Measurements from ENCODE around the gene SHC2. TPM values are rescaled to one million over a fixed set of nuclear protein-coding genes. Genes with fewer than 3 reads are reported as not detected.

The SHC2 gene
- total RNA-seq, 1 donor from 2014 or later = 29.7 TPM

DNA sequence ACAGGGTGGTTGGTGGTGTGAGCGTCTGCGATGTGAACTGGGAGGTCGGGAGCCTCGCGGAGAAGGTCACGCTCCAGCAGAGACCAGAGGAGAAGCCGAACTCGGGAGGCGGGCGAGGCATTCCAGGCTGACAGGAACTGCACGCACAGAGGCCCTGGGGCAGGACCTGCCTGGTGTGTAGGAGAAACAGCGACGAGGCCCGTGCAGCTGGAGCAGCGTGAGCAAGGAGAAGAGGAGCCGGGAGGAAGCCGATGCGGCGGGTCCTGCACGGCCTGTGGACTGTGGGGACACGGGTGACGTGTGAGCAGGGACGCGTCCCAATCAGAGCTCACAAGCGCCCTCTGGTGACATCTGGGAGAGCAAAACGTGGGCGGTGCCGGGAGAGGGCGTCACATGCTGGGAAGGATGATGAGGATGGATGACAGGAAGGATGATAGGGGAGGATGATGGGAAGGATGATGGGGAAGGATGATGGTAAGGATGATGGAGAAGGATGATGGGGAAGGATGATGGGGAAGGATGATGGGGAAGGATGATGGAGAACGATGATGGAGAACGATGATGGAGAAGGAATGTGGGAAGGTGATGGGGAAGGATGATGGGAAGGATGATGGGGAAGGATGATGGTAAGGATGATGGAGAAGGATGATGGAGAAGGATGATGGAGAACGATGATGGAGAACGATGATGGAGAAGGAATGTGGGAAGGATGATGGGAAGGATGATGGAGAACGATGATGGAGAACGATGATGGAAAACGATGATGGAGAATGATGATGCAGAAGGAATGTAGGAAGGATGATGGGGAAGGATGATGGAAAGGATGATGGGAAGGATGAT is 19.4 kb upstream of the SHC2 start:
- no peak overlapping the region for H3K4me3 ChIP-seq (ENCODE audit: insufficient read depth, low read depth, low read length)
- no peaks in the 10 kb centered on the region for H3K36me3 ChIP-seq (ENCODE audit: insufficient read depth, low read length)
- H3K9me3 ChIP-seq (ENCODE audit: insufficient read depth, low read depth, low read length) = peaks cover 12% of the 10 kb centered on the region
- H3K27me3 ChIP-seq (ENCODE audit: insufficient read depth, low read length) = no peaks in the 10 kb centered on the region
- peak overlapping the region; percentile 77 for H2AFZ ChIP-seq (ENCODE audit: low read depth, low read length)
- Mint-ChIP-seq H3K4me1 (ENCODE audit: low read depth, unreplicated experiment) (peaks cover 5% of the 10 kb centered on the region), H3K36me3 (ENCODE audit: low read depth, unreplicated experiment) (peaks cover 4% of the 10 kb centered on the region), H3K9me3 (ENCODE audit: unreplicated experiment) (peaks cover 2% of the 10 kb centered on the region), H3K4me3 (ENCODE audit: unreplicated experiment) (no peak overlapping the region), H3K27ac (ENCODE audit: unreplicated experiment) (no peak overlapping the region), H3K27me3 (ENCODE audit: low read depth, unreplicated experiment) (peaks cover 8% of the 10 kb centered on the region)
- H3K9ac ChIP-seq (ENCODE audit: low read length) = no peak overlapping the region
- H4K20me1 ChIP-seq (ENCODE audit: insufficient read depth, low read length) = no peaks in the 10 kb centered on the region
- H3K79me2 ChIP-seq (ENCODE audit: insufficient read depth, low read length) = no peaks in the 10 kb centered on the region
- FAIRE-seq (no peak), DNase-seq (ENCODE audit: low read depth) (no peak)
- TF ChIP-seq, protein P1, sequence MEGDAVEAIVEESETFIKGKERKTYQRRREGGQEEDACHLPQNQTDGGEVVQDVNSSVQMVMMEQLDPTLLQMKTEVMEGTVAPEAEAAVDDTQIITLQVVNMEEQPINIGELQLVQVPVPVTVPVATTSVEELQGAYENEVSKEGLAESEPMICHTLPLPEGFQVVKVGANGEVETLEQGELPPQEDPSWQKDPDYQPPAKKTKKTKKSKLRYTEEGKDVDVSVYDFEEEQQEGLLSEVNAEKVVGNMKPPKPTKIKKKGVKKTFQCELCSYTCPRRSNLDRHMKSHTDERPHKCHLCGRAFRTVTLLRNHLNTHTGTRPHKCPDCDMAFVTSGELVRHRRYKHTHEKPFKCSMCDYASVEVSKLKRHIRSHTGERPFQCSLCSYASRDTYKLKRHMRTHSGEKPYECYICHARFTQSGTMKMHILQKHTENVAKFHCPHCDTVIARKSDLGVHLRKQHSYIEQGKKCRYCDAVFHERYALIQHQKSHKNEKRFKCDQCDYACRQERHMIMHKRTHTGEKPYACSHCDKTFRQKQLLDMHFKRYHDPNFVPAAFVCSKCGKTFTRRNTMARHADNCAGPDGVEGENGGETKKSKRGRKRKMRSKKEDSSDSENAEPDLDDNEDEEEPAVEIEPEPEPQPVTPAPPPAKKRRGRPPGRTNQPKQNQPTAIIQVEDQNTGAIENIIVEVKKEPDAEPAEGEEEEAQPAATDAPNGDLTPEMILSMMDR (IDR thresholded peaks at IDR 0.05; ENCODE audit: insufficient read depth, low read depth, low read length) = peak; percentile 26
- TF ChIP-seq EZH2 (IDR thresholded peaks at IDR 0.05; ENCODE audit: insufficient read depth, low read length) = no peak
- H3K27ac ChIP-seq (ENCODE audit: low read depth, low read length) = no peak overlapping the region
- peak overlapping the region; percentile 63 for H3K4me2 ChIP-seq (ENCODE audit: low read length)
- peaks cover 5% of the 10 kb centered on the region for H3K4me1 ChIP-seq (ENCODE audit: insufficient read depth, low read length)

DNA sequence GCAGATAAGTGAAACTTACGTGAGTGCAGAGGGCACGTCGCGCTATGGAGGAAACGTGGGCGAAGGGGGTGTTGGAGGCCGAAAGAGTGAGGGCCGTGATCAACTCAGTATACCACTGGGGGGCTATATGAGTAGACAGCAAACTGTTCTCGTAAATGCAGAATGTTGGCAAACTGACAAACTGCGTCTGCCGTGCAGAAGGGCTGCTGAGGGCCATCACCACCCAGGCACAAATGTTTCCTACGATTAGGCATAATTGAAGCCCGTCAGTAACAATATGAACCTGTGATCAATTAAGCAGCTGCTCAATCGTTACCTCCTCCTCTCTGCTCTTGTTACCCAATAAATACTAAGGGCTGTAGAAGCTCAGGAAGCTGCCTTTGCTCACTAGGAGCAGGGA is 18.1 kb upstream of the SHC2 start:
- peaks cover 5% of the 10 kb centered on the region for H3K4me1 ChIP-seq (ENCODE audit: insufficient read depth, low read length)
- H3K9me3 ChIP-seq (ENCODE audit: insufficient read depth, low read depth, low read length) = peaks cover 12% of the 10 kb centered on the region
- no peak overlapping the region for H3K27ac ChIP-seq (ENCODE audit: low read depth, low read length)
- H3K9ac ChIP-seq (ENCODE audit: low read length) = no peak overlapping the region
- TF ChIP-seq, protein P1 (IDR thresholded peaks at IDR 0.05; ENCODE audit: insufficient read depth, low read depth, low read length) = no peak
- no peak for TF ChIP-seq EZH2 (IDR thresholded peaks at IDR 0.05; ENCODE audit: insufficient read depth, low read length)
- H2AFZ ChIP-seq (ENCODE audit: low read depth, low read length) = no peak overlapping the region
- H3K4me2 ChIP-seq (ENCODE audit: low read length) = peak overlapping the region; percentile 52
- Mint-ChIP-seq H3K4me1 (ENCODE audit: low read depth, unreplicated experiment) (peaks cover 5% of the 10 kb centered on the region), H3K9me3 (ENCODE audit: unreplicated experiment) (peaks cover 2% of the 10 kb centered on the region), H3K27me3 (ENCODE audit: low read depth, unreplicated experiment) (peaks cover 8% of the 10 kb centered on the region), H3K36me3 (ENCODE audit: low read depth, unreplicated experiment) (peaks cover 4% of the 10 kb centered on the region), H3K27ac (ENCODE audit: unreplicated experiment) (no peak overlapping the region), H3K4me3 (ENCODE audit: unreplicated experiment) (no peak overlapping the region)
- H3K27me3 ChIP-seq (ENCODE audit: insufficient read depth, low read length) = no peaks in the 10 kb centered on the region
- H3K4me3 ChIP-seq (ENCODE audit: insufficient read depth, low read depth, low read length) = no peak overlapping the region
- DNase-seq (ENCODE audit: low read depth) (no peak), FAIRE-seq (no peak)
- no peaks in the 10 kb centered on the region for H3K36me3 ChIP-seq (ENCODE audit: insufficient read depth, low read length)
- no peaks in the 10 kb centered on the region for H4K20me1 ChIP-seq (ENCODE audit: insufficient read depth, low read length)
- no peaks in the 10 kb centered on the region for H3K79me2 ChIP-seq (ENCODE audit: insufficient read depth, low read length)
